ENCODE results near the gene SRM. TPM values are rescaled to one million over a fixed set of nuclear protein-coding genes. Genes with fewer than 3 reads are reported as not detected.

SRM gene
- total and polyA plus RNA-seq, 2 donors (not counting 1 experiment from before 2014, with no cell fraction given): 13.0 to 95.4 TPM

GRCh38 chr1:11030865-11031264 lies 29.0 kb downstream of the SRM start:
- Histone ChIP-seq H3K27me3 (ENCODE audit: control insufficient read depth, insufficient read depth, low read length) (no peaks in the 10 kb centered on the region), H3K4me1 (ENCODE audit: control insufficient read depth, extremely low read depth, insufficient read depth, low read length) (no peaks in the 10 kb centered on the region), H4K20me1 (ENCODE audit: control insufficient read depth, extremely low read depth, insufficient read depth, low read length) (no peaks in the 10 kb centered on the region), H3K36me3 (ENCODE audit: control insufficient read depth, insufficient read depth, low read length) (peaks cover 5% of the 10 kb centered on the region), H3K27ac (ENCODE audit: insufficient read depth, low read length) (no peak overlapping the region), H3K9ac (ENCODE audit: insufficient read depth, low read length) (no peak overlapping the region), H2AFZ (ENCODE audit: low read length) (no peak overlapping the region), H3K9me3 (ENCODE audit: control insufficient read depth, insufficient read depth, low read depth, low read length) (no peaks in the 10 kb centered on the region), H3K4me2 (ENCODE audit: extremely low read depth, insufficient read depth, low read length) (no peak overlapping the region), H3K4me3 (replicated peaks in 1 of 4; ENCODE audit: control extremely low read depth in 1 of 4, insufficient read depth in 1 of 4, low read depth in 3 of 4, low read length in 4 of 4) (no peak overlapping the region), H3K79me2 (ENCODE audit: control insufficient read depth, insufficient read depth, low read length) (no peaks in the 10 kb centered on the region)
- no peak for DNase-seq (ENCODE audit: low read depth in 2 of 2)
- TF ChIP-seq EZH2 (IDR thresholded peaks at IDR 0.05; ENCODE audit: low read length, missing control alignments) (no peak), CTCF (conservative IDR thresholded peaks at IDR 0.05 in 1 of 2, IDR thresholded peaks at IDR 0.05 in 1 of 2; ENCODE audit: low read depth in 1 of 2, low read length in 2 of 2) (no peak)

GRCh38 chr1:11028018-11028417 lies 31.8 kb downstream of the SRM start:
- Histone ChIP-seq H3K4me3 (replicated peaks in 1 of 4; ENCODE audit: control extremely low read depth in 1 of 4, insufficient read depth in 1 of 4, low read depth in 3 of 4, low read length in 4 of 4) (no peak overlapping the region), H3K36me3 (ENCODE audit: control insufficient read depth, insufficient read depth, low read length) (peaks cover 5% of the 10 kb centered on the region), H3K9ac (ENCODE audit: insufficient read depth, low read length) (no peak overlapping the region), H2AFZ (ENCODE audit: low read length) (no peak overlapping the region), H3K27me3 (ENCODE audit: control insufficient read depth, insufficient read depth, low read length) (no peaks in the 10 kb centered on the region), H3K79me2 (ENCODE audit: control insufficient read depth, insufficient read depth, low read length) (no peaks in the 10 kb centered on the region), H3K27ac (ENCODE audit: insufficient read depth, low read length) (no peak overlapping the region), H3K4me2 (ENCODE audit: extremely low read depth, insufficient read depth, low read length) (no peak overlapping the region), H3K4me1 (ENCODE audit: control insufficient read depth, extremely low read depth, insufficient read depth, low read length) (no peaks in the 10 kb centered on the region), H4K20me1 (ENCODE audit: control insufficient read depth, extremely low read depth, insufficient read depth, low read length) (no peaks in the 10 kb centered on the region), H3K9me3 (ENCODE audit: control insufficient read depth, insufficient read depth, low read depth, low read length) (no peaks in the 10 kb centered on the region)
- TF ChIP-seq EZH2 (IDR thresholded peaks at IDR 0.05; ENCODE audit: low read length, missing control alignments) (no peak), CTCF (conservative IDR thresholded peaks at IDR 0.05 in 1 of 2, IDR thresholded peaks at IDR 0.05 in 1 of 2; ENCODE audit: low read depth in 1 of 2, low read length in 2 of 2) (no peak)
- no peak for DNase-seq (ENCODE audit: low read depth in 2 of 2)

GRCh38 chr1:11027316-11027715 lies 32.5 kb downstream of the SRM start:
- no peak for TF ChIP-seq CTCF (conservative IDR thresholded peaks at IDR 0.05 in 1 of 2, IDR thresholded peaks at IDR 0.05 in 1 of 2; ENCODE audit: low read depth in 1 of 2, low read length in 2 of 2)
- TF ChIP-seq EZH2 (IDR thresholded peaks at IDR 0.05; ENCODE audit: low read length, missing control alignments): no peak
- no peak overlapping the region for H3K9ac ChIP-seq (ENCODE audit: insufficient read depth, low read length)
- no peaks in the 10 kb centered on the region for H3K27me3 ChIP-seq (ENCODE audit: control insufficient read depth, insufficient read depth, low read length)
- H3K4me2 ChIP-seq (ENCODE audit: extremely low read depth, insufficient read depth, low read length): no peak overlapping the region
- peaks cover 6% of the 10 kb centered on the region for H3K36me3 ChIP-seq (ENCODE audit: control insufficient read depth, insufficient read depth, low read length)
- no peak overlapping the region for H2AFZ ChIP-seq (ENCODE audit: low read length)
- H3K4me1 ChIP-seq (ENCODE audit: control insufficient read depth, extremely low read depth, insufficient read depth, low read length): no peaks in the 10 kb centered on the region
- H3K27ac ChIP-seq (ENCODE audit: insufficient read depth, low read length): no peak overlapping the region
- no peak for DNase-seq (ENCODE audit: low read depth in 2 of 2)
- H3K4me3 ChIP-seq (replicated peaks in 1 of 4; ENCODE audit: control extremely low read depth in 1 of 4, insufficient read depth in 1 of 4, low read depth in 3 of 4, low read length in 4 of 4): no peak overlapping the region
- no peaks in the 10 kb centered on the region for H3K9me3 ChIP-seq (ENCODE audit: control insufficient read depth, insufficient read depth, low read depth, low read length)
- H3K79me2 ChIP-seq (ENCODE audit: control insufficient read depth, insufficient read depth, low read length): no peaks in the 10 kb centered on the region
- H4K20me1 ChIP-seq (ENCODE audit: control insufficient read depth, extremely low read depth, insufficient read depth, low read length): no peaks in the 10 kb centered on the region

Measured in fibroblast of lung (primary cell).